GM19328 (cell line): ENCODE results near the gene ATRNL1.
"Not testable (repeated sequence)": the region's sequence is repeated elsewhere in the genome, so short reads cannot be mapped to it uniquely, and the experiment has no call there.

Experiments
- ATAC-seq: cut with Tn5 transposase; IDR thresholded peaks from one replicate; pipeline ENCODE4 v1.9.1; 2021; ENCODE audit warnings: mild to moderate bottlenecking, moderate library complexity; ENCODE audit not compliant: unreplicated experiment

ATRNL1 gene

GRCh38 chr10:115744089-115744488, 650.9 kb downstream of the ATRNL1 start:
- no peak for ATAC-seq

DNA sequence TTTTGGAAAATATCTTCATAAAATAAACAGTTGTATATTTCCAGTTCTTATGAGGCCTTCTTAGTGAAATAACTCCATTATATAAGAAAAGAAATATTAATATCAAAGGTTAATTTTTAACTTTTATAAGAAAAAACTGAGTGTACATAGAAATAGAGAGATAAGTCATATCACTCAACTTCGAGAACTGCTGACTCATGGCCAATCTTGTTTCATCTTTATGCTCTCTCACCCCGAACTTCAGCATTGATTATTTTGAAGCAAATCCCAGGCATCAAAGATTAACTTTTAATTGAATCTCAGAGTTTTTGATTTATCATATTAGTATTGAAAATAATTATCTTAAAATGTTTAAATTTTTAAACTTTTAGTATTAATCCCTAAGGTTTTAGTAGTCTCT, 652.8 kb downstream of the ATRNL1 start:
- ATAC-seq: no peak

DNA sequence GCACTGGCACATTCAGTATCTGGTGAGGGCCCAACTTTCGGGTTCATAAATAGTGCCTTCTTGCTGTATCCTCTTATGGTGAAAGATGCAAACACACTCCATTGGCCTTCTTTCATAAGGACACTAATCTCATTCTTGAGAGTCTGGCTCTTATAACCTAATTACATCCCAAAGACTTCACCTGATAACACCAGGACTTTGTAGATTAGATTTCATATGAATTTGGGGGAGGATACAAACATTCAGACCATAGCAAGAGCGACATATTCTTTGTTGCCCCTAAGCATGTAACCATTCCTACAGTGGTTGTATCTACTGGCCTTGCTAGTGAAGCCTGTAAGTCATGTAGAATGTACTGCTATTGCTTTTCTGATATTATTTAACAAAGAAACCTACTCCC, 654.6 kb downstream of the ATRNL1 start:
- ATAC-seq: no peak

GRCh38 chr10:115758488-115758887, 665.3 kb downstream of the ATRNL1 start:
- not testable (repeated sequence) for ATAC-seq

DNA sequence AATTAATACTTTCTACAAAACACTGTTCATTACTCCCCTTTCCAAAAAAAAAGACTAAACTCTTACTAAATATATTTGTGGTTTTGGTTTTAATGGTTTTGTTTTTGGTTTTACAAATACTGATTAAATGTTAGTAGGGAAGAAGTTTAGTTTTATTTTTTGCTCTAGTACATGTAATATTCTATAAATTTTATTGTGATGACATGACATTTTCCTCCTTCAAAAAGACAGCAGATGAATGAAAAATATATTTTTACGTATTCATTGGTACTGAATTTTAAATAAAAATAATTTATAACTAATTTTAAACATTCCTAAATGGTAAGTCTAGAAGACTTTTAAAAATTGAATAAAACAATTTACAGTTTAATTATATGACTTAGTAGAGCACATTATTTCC, 667.0 kb downstream of the ATRNL1 start:
- ATAC-seq: no peak

GRCh38 chr10:115761166-115761565, 668.0 kb downstream of the ATRNL1 start:
- ATAC-seq: no peak

- ATAC-seq: no peak
Measured at GRCh38 chr10:115762029-115762428, 668.9 kb downstream of the ATRNL1 start.

DNA sequence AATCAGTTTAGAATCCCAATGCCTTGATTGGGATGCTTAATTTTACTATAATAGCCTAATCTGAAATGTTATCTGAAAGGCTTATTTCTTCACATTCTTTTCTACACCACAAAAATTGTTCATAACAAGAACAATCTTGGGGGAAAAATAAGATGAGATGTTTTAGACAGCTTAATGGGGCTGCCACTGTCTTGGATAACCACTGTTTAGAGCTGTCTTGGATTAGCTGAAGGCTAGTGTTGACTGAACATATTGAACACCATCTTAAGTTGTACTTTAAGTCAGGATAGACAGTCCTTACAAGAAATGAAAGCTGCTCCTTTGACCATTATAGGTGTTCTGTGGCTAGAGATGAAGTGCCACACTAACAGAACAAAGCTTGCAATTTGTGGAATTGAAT, 678.6 kb downstream of the ATRNL1 start:
- no peak for ATAC-seq

DNA sequence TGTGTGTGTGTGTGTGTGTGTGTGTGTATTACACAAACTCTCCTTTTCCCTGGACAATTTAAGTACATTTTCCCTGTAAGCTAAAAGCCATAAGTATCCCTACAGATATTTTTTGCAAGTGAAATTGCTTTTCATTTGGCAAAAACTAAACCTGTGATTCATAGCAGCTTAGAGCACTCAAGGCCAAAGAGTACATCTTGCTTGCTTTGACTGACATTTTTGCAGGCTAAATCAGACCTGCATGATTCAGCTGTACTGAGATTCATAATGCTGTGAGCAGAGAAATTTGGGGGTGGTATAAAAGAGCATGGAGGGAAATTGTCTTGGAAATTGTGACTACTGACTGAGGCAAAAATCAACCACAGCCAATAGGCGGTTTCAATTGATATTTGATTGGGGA, 679.4 kb downstream of the ATRNL1 start:
- no peak for ATAC-seq

GRCh38 chr10:115773832-115774231, 680.7 kb downstream of the ATRNL1 start:
- ATAC-seq: no peak

DNA sequence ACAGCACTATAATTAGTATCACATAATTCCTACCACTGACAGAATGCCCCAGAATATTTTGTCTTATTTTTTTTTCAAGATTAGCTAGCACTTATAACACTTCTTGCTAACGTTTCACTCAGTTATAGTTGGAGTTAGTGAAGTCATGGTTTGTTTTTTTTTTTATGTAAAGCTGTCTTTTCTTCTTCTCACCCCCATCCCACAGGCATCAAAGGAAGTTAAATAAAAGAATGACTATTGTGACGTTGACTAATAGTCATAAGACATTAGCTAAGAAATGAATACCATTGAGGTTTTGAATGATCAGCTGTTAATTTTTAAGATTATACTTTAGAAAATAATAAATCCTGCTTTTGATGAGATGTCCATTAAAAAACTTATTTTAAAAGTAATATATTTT, 681.6 kb downstream of the ATRNL1 start:
- no peak for ATAC-seq

DNA sequence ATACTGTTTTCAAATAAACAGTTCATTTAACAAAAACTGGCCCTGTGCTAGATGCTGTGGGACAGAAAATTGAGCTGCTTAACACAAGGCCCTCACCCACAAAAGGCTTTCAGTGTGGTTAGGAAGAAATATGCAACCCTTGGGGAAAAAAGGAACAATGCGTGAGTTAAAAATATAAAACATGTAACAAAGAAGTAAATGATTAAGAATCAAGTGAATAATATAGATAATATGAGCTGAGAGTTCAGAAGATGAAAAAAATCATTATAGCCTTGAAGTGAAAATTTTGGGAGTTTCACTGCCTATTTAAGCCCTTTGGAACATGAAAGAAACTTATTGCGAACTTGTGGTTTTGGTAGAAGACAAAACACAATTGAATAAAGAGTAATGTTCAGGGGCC, 684.5 kb downstream of the ATRNL1 start:
- ATAC-seq: no peak

DNA sequence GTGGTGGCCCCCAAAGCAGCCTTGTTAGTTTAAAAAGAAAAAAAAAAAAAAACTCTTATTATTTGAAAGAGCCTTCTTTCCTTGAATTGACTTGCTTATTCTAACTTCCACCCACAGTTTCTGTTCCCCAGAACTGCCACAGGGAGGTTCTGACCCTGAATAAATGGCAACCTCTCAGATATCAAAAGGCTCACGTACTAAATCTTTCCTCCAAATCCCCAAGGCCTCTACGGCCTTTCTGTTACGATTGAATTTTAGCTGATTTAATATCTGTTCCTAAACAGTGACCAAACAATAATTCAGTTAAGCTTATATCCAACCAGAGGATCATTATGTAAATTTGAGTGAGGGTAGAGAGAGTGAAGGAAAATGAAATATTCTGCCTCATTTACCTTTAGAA, 697.1 kb downstream of the ATRNL1 start:
- ATAC-seq: no peak

- ATAC-seq: no peak
Measured at GRCh38 chr10:115795964-115796363, 702.8 kb downstream of the ATRNL1 start.

- no peak for ATAC-seq
Measured at GRCh38 chr10:115801457-115801856, 708.3 kb downstream of the ATRNL1 start.

DNA sequence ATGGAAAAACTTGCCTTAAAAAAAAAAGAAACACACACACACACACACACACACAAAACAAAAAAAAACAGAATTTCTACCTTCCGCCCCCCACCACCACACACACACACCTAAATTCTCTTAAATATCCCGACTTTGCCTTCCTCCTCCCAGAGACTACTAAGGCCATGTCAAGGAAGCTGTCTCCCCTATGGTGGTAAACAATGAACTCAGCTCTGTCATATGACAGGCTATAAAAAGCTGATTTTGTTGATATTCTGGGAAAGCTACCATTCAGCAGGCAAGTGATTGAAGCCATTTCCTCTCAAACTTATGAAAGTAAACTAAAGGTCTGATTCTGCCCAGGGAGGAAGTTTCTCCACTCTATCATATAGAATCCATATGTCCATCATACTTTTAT, 708.8 kb downstream of the ATRNL1 start:
- no peak for ATAC-seq

GRCh38 chr10:115802911-115803310, 709.7 kb downstream of the ATRNL1 start:
- ATAC-seq: no peak

DNA sequence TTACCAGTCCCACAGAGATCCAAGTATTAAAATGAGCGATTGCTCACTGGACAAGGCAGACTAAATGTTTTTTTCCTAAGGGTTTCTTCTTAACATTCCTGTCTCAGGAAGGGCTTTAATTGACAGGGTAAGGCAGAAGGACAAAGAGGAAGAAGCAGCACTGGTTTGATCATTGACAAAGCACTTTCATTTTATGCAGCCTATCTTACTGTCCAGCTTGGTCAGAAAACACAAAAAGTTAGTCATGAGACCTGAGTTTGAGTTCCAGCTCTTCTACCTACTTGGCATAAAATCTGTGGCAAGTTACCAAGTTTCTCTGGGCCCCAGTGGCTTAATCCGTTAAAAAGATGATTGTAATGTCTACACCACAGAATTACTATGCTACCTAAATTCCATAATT, 721.4 kb downstream of the ATRNL1 start:
- no peak for ATAC-seq

- no peak for ATAC-seq
Measured at GRCh38 chr10:115818012-115818411, 724.8 kb downstream of the ATRNL1 start.

DNA sequence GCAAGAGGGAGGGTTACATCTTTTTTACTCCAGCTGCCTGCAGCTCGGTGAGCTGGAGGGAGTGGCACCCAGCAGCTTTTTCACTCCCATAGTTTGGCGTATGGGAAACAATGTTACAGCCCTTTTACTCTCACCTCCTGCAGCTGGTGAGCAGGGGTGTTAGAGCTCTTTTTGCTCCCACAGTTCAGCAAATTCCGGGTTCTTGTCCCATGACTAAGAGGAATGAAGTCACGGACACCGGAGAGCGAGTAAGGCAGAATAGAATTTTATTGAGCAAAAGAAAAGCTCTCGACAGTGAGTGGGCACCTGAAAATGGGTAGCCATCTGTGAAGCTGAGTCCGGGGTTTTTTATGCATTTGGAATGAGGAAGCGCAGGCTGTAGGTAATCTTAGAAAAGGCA, 733.2 kb downstream of the ATRNL1 start:
- no peak for ATAC-seq

DNA sequence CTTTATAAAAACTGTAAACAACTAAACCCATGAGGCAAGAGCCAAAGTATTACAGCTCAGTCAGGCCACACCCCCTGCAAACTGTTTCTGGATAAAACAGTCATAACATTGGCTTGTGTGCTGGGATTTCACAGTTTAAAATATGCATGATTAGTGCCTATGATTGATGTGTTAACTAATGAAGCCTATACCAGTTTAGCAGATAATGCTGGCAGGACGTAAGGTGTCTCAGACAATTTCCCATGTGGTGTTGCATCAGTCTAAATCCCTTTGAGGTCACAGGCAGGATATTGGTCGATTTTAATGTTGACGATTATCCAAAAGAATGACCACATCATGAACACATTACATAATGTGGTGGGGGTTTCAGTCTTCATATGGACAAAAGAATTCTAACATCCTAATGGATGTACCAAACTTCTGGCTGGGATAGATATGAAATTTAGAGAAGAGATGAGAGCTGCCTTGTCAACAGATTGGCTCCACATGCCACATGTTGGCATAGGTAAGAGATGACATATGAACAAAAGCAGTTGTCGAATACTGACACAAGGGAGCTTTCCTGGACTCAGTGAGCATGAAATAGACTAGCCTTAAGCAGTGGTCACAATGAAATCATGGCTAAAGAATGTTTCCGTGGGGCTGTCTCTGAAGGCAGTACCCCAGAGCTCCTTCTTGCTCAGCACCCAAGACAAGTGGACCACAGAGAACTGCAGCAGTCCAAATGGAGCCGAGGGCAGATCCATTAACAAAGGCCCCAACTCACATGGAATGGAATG, 734.3 kb downstream of the ATRNL1 start:
- ATAC-seq: no peak

DNA sequence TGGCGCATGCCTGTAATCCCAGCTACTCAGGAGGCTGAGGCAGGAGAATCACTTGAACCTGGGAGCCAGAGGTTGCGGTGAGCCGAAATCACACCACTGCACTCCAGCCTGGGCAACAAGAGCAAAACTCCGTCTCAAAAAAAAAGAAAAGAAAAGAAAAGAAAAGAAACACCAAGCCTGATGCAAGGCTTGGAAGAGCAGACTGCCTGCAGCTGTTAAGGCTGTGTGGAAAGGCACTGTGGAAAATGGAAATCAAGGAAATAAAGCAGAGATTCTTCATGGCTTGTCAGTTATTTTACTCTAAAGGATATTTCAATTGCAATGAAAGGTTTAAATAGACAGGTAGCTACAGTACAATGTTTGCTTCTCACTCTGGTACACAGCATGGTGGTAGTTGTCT, 735.0 kb downstream of the ATRNL1 start:
- not testable (repeated sequence) for ATAC-seq

DNA sequence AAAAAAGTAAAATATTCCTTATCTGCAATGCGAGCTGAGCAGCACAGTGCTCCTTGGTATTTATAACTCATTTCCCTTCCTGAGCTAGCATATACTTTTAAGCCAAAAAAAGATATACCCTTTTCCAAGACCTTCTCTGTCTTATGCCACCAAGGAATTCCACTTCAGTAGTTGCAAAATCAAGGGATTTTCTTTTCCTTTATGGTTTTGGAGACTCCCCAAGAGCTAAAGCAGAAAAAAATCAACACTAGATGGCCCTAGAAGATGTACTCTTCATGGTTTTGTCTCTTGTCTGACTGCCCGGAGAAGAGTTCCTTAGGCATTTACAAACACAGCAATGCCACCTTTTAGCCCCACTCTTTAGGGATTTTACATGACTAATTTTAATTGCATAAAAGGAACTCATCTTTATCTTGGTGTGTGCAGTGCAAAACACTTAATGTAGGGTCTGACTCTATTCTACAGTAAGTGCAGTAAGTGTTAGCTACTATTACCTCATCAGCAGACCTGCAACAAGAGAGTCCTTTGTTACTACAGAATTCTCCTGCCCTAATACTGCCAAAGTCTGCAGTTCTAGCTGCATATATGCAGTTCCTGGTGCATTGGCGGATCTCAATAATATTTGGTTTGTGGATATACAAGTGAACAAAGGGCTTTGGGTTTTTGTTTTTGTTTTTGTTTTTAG, 736.5 kb downstream of the ATRNL1 start:
- ATAC-seq: no peak
